Ramos (cell line): Measurements from ENCODE around the gene KCTD2.
"Not testable (repeated sequence)": the region's sequence is repeated elsewhere in the genome, so short reads cannot be mapped to it uniquely, and the experiment has no call there.

Experiments used
- in situ Hi-C: fragments of 300-500 bp; cut with MboI; formaldehyde crosslinking; loops from one replicate; pipeline ENCODE4 v1.14.3; 2022; ENCODE audit warnings: low sequenced_read_pairs; ENCODE audit not compliant: unreplicated experiment

Gene KCTD2

DNA sequence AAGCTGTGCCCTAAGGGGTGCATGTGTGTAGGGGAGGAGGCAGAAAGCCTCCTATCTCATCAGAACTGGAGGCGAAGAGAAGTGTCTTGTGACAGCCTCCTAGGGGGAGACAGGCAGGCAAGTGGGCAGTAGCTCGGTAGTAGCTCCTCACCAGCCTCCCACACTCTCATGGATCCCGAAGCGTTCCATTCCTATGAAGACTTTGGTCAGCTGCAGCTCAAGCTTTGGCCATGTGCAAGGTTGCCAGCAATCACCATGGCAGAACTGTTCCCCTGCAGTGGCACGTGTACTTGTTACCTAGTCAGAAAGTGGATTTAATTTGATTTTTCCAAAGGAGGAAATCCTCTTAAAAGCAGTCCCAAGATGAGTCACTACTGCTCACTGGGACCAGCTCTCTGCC, 27.9 kb upstream of the KCTD2 start:
- in situ Hi-C loops, result no loop called here

GRCh38 chr17:75019710-75020109, 27.3 kb upstream of the KCTD2 start:
- in situ Hi-C loops, result no loop called here

- in situ Hi-C loops, result no loop called here
Measured at GRCh38 chr17:75020331-75021110, 26.5 kb upstream of the KCTD2 start.

DNA sequence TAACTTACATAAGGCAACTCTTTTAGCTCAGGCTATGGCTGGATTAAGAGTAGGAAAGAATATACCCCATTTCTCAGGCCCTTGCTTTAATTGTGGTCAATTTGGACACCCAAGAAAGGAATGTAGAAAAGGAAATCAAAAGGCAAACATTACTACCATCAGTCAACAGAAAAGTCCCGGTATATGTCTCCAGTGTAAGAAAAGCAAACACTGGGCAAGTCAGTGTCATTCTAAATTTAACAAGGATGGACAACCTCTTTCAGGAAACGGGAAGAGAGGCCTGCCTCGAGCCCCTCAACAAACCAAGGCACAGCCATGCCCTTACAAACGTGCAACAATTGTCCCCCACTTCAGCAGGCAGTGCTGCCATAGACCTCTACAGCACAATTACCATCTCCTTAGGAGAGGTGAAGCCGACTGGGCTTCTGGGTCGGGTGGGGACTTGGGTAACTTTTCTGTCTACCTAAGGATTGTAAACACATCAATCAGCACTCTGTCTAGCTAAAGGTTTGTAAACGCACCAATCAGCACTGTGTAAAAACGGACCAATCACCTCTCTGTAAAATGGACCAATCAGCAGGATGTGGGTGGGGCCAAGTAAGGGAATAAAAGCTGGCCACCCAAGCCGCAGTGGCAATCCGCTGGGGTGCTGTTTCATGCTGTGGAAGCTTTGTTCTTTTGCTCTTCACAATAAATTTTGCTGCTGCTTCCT, 22.2 kb upstream of the KCTD2 start:
- in situ Hi-C loops, result no loop called here

DNA sequence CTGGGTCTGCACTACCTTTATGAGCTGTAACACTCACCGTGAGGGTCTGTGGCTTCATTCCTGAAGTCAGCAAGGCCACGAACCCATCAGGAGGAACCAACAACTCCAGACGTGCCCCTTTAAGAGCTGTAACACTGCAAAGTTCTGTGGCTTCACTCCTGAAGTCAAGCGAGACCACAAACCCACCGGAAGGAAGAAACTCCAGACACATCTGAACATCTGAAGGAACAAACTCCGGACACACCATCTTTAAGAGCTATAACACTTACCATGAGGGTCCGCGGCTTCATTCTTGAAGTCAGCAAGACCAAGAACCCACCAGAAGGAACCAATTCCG, 21.7 kb upstream of the KCTD2 start:
- in situ Hi-C loops, result not testable (repeated sequence)

DNA sequence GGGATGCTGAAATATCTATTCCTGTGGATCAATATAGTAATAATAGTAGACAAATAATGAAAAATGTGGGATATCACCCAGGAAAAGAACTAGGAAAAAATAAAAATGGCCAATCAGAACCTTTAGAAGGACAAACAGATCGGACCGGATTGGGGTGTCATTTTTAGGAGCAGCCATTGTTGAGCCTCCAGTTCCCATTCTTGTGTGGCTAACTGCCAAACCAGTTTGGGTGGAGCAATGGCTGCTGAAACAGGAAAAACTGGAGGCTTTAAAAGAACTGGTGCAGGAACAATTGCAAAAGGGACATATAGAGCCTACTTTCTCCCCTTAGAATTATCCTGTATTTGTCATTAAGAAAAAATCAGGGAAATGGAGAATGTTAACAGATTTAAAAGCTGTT, 20.4 kb upstream of the KCTD2 start:
- in situ Hi-C loops, result not testable (repeated sequence)

- in situ Hi-C loops, result no loop called here
Measured at GRCh38 chr17:75030161-75030560, 16.9 kb upstream of the KCTD2 start.

DNA sequence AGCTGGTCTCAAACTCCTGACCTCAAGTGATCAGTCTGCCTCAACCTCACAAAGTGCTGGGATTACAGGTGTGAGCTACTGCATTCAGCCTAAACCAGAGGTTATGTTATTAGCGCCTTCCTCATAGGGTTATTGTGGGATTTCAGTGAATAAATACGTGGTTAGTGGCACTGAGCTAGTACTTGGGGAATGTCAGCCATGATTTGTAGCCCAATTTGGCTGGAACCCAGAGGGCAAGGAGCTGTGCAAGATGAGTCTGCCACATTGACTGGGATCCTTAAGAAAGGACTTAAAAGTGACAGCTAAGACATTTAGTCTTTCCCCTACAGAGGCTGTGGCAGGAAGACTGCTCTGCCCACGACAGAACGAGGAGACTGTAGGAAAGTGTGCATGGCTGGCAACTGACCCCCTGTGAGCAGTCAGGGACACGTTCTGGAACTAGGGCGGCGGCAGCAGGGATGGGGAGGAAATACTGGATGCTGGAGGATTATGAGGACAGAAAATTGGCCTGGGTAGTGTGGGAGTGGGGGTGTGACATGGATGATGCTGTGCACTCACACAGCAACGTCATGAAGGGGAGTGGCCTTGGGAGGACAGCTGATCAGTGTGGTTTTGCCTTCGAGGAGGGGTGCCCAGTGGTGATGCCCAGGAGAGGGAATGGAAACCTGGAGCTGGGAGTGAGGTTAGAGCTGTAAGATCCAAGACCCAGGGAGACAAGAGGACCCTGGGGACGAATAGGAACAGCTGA, 14.9 kb upstream of the KCTD2 start:
- in situ Hi-C loops, result no loop called here

GRCh38 chr17:75032720-75033280, 14.2 kb upstream of the KCTD2 start:
- in situ Hi-C loops, result no loop called here

DNA sequence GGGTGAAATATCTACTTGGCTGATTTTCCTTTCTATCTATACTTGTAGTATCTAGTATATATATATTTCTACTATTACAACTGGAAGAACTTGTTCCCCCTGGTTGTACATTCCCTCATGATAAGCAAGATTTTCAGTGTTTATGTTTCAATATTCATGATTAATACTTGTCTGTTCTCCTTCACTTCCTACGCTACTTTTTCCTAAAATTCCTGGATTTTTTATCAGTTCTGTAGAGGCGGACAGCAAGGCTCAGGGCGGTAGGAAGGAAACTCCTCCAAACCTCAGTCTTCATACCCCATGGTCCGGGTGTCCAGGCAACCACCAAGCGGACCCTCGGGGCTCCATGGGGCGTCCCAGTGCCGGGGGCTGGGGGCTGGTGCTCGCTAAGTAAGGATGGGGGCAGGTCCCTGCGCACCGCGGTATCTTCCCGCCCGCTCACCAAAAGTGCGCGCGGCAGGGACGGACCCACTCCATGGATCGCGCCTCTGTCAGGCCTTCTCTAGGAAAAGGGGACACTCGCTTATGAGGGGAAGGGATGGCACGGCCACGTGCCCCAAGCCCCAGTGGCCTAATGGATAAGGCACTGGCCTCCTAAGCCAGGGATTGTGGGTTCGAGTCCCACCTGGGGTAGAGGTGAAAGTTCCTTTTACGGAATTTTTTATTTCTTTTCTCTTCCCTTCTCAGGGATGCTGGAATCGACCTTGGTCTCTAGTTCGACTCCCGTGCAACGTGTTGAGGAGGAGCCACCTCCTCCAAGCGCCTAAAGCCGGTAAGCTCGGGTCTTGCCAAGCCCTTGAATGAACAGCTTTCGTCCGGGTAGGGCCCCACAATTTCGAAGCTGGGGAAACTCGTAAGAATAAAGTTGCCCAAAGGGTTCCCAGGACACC, 13.4 kb upstream of the KCTD2 start:
- in situ Hi-C loops, result no loop called here

- in situ Hi-C loops, result no loop called here
Measured at GRCh38 chr17:75034236-75034908, 12.7 kb upstream of the KCTD2 start.

DNA sequence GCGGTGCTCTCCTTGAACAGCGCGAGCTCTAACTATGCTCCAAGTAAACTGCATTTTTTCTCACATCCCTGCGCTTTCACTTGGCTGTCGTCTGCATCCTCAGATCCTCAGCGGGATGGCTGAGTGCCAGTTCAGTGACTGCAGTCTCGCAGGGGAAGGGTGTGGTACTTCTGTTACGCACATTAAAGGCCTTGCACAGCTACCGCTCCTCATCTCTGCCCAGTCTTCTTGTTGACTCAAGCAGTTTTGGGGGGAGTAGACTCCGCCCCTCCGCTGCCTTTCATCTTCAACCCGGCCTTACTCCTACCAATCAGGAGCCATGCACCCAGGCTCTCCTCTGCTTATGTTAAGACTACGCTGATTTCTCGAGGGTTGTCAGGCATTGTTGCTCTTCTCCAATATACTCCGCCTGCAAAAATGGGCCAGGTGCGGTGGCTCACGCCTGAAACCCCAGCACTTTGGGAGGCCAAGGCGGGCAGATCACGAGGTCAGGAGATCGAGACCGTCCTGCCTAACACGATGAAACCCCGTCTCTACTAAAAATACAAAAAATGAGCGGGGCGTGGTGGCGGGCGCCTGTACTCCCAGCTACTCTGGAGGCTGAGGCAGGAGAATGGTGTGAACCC, 10.3 kb upstream of the KCTD2 start:
- in situ Hi-C loops, result no loop called here

DNA sequence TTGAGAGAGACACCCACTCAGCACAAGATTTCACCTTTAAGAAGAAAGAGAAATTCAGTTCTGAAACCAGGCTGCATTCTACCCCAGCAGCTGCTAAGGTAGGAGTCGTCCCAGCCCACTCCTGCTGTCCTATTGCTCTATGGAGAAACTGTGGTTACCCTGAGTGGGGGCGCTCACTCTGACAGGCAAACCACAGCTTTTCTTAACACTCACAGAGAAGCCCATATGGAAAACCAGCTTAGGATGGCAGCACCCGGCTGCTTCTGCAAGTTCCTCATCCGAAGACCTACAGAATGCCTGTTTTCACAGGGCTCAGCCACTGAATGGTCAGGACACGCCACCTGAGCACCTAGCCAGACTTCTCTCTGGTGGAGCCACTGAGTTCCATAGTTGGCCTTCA, 7.8 kb upstream of the KCTD2 start:
- in situ Hi-C loops, result no loop called here

DNA sequence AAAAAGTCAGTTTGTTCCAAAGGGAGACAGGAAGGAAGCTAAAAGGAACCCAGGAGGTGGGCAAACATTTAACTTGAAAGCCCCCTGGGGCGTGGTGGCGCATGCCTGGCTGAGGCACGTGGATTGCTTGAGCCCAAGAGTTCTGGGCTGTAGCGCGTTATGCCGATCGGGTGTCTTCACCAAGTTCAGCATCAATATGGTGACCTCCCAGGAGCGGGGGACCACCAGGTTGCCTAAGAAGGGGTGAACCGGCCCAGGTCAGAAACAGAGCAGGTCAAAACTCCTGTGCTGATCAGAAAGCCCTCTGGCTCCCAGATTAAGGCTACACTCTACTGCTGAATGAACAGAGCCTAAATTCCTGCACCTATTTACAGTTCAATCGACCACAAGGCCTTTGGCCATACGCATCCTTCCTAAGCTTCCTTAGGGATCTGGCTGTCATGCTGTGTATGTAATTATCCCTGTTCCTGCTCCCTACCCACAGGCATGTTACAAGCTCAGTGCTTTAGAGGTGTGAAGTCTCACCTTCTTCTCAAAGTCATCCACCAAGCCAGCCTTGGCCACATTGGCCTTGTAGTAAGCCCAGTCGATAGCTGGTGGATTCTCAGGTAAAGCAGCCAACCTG, 5.3 kb upstream of the KCTD2 start:
- in situ Hi-C loops, result no loop called here

- in situ Hi-C loops, result not testable (repeated sequence)
Measured at GRCh38 chr17:75043789-75044188, 3.2 kb upstream of the KCTD2 start.

DNA sequence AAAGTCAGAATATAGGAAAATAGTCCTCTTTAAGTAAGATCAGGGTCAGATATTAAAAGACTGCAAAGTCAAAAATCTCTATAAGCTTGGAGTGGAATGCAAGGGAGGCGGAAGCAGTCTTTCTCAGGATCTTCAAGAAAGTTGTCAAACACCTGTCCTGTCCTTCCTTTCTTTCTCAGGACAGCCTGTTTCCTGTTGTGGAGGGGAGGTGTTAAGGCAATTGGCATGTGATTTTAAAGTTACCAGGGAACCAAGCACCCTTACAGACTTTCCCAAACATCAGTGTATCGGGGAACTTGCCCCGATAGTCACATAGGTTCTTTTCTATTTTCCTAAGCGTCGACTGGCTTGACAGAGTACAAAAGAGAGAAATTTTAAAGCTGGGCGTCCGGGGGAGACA, 2.3 kb upstream of the KCTD2 start:
- in situ Hi-C loops, result no loop called here

GRCh38 chr17:75045946-75046406, 1.0 kb upstream of the KCTD2 start:
- in situ Hi-C loops, result not testable (repeated sequence)

GRCh38 chr17:75047398-75048098, 523 bp downstream of the KCTD2 start:
- in situ Hi-C loops, result no loop called here
